Measurements from ENCODE around the gene MYLK4. TPM values are rescaled to one million over a fixed set of nuclear protein-coding genes. Genes with fewer than 3 reads are reported as not detected.

MYLK4 gene
- polyA plus RNA-seq, 1 experiment: 0.21 TPM

DNA sequence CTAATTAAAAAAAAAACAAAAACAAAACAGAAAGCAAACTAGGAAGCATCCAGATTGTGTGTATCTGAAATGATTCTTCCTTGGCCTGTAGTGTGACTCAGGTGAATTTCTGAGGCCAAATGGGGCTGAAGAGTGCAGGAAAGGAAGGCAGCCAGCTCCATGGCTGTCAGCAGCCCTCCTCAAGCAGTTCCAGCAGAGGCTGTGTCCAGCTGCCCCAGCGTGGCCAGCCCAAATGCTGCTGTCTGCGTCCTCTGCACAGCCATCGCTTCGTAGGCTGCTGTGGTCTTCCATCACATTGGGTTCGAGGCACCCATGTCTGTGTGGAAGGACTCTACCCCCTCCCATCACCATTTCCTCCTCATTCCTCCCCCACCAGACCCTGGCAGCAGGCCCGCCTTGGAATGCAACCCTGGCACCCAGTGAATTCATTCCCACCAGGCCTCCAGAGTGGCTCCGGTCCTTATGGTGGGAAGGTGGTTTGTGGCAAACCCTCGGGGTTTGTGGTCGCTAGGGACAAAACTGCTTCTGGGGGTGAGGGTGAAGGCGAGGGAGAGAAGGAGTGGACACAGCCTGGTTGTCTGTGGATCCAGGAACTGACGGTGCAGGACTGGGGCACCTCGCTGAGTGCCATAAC lies 81.5 kb downstream of the MYLK4 start:
- Histone ChIP-seq H3K4me3 (ENCODE audit: low read depth, low read length) (no peak overlapping the region), H3K27me3 (ENCODE audit: control insufficient read depth, insufficient read depth, low read length) (no peaks in the 10 kb centered on the region), H3K36me3 (ENCODE audit: control insufficient read depth, insufficient read depth, low read length) (no peaks in the 10 kb centered on the region)
- TF ChIP-seq, protein P1, sequence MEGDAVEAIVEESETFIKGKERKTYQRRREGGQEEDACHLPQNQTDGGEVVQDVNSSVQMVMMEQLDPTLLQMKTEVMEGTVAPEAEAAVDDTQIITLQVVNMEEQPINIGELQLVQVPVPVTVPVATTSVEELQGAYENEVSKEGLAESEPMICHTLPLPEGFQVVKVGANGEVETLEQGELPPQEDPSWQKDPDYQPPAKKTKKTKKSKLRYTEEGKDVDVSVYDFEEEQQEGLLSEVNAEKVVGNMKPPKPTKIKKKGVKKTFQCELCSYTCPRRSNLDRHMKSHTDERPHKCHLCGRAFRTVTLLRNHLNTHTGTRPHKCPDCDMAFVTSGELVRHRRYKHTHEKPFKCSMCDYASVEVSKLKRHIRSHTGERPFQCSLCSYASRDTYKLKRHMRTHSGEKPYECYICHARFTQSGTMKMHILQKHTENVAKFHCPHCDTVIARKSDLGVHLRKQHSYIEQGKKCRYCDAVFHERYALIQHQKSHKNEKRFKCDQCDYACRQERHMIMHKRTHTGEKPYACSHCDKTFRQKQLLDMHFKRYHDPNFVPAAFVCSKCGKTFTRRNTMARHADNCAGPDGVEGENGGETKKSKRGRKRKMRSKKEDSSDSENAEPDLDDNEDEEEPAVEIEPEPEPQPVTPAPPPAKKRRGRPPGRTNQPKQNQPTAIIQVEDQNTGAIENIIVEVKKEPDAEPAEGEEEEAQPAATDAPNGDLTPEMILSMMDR (IDR thresholded peaks at IDR 0.05; ENCODE audit: insufficient read depth, low read depth, low read length): no peak
- CTCF ChIA-PET: interaction anchor here (0.9 kb wide), 1 partner anchor 81 kb away, joined by 3 read pairs; the partner anchor contains the start of gene MYLK4
- POLR2A ChIA-PET: no interaction called here
- no peak for DNase-seq (ENCODE audit: low read depth)

DNA sequence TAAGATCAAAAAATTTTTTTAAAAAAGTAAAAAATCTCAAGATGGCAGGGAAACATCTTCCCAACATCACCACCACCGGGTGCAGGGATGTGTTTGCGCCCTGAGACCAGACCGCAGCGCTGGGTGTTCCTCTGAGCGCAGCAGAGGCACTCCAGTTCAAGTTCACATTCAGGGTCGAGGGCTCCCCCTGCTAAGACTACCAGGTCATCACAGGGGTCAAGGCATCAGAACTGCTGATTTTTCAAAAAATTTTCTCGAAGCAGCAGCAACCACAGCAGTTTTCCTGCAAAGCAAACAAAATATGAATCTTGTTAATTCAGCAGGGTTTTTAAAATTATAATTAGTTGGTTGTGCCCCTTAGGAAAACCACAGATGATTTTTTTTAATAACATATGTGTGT lies 83.1 kb downstream of the MYLK4 start:
- Histone ChIP-seq H3K4me3 (ENCODE audit: low read depth, low read length) (no peak overlapping the region), H3K27me3 (ENCODE audit: control insufficient read depth, insufficient read depth, low read length) (no peaks in the 10 kb centered on the region), H3K36me3 (ENCODE audit: control insufficient read depth, insufficient read depth, low read length) (no peaks in the 10 kb centered on the region)
- CTCF ChIA-PET: no interaction called here
- POLR2A ChIA-PET: no interaction called here
- TF ChIP-seq, protein P1 (IDR thresholded peaks at IDR 0.05; ENCODE audit: insufficient read depth, low read depth, low read length): no peak
- DNase-seq (ENCODE audit: low read depth): no peak

DNA sequence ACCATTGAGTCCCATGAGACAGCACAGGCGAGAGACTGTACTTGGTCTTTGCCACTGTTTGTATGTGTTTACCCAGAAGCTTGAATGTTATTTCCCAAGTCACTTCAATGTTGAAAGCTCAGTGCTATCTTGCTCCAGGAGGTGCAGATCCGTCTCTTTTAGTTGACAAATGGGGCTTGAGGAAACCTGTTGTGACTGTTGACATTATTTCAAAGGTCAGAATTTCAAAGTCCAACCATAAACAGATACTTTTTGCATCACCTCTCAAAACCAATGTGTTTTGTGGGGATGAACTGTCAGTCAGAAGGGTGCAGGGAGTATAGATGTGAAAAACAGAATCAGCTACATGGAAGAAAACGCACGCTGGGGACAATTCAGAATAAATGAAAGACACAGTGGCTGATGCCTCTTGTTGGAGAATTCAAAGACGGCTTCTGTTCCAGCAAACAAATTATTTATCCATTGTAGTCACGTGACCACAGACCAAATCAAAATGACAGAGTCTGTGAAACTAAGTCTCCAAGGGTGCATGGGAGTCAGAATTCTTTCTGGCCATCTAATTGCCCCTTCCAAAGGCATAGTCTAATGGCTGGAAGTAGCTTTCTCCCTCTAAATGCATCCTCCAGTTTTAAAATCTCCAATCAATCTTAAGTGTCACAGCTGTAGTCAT lies 83.7 kb downstream of the MYLK4 start:
- Histone ChIP-seq H3K36me3 (ENCODE audit: control insufficient read depth, insufficient read depth, low read length) (no peaks in the 10 kb centered on the region), H3K4me3 (ENCODE audit: low read depth, low read length) (no peak overlapping the region), H3K27me3 (ENCODE audit: control insufficient read depth, insufficient read depth, low read length) (no peaks in the 10 kb centered on the region)
- ChIA-PET POLR2A (no interaction called here), CTCF (interaction anchor here (1.4 kb wide), 1 partner anchor 13 kb away, joined by 3 read pairs; no protein-coding TSS in a partner anchor)
- TF ChIP-seq, protein P1 (IDR thresholded peaks at IDR 0.05; ENCODE audit: insufficient read depth, low read depth, low read length): no peak
- DNase-seq (ENCODE audit: low read depth): no peak

DNA sequence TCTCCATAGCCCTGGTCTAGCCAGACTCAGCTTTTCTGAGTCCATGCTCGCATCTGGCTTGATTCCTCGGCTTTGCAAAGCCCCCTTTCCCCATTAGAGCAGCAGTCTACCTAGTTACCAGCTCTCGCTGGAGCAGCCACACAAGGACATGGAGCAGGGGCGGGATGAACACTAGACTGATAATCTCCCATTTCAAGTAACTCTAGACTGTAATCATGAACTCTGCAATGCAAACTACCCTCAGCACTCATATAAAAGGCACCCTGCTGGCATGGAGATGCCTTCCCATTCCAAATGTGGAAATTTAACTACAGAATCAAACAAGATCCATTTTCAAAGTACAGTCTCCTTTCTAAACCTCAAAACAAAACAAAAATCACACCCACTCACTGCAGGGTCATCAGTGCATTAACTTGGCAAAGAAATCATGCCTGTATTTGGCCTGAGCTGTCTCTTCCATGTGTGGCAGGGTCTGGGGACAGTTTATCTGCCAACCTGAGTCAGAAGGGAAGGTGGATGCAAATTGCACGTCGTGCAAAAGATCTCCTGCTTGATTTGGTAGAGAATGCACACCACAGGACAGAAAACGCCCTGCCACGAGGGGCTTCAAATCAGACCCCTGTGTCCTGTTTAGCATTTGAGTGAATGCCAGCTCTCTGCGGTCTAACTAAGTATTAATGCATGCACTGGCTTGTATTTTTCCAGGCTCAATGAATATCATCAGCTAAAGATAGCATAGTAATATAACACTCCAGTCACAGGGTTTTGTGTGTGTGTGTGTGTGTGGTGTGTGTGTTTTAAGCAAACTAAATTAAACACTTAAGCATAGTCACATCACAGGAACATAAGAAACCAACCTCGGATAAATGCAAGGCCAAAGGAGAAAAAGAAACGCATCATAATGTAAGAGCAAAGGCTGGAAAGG lies 85.3 kb downstream of the MYLK4 start:
- TF ChIP-seq, protein P1 (IDR thresholded peaks at IDR 0.05; ENCODE audit: insufficient read depth, low read depth, low read length): no peak
- Histone ChIP-seq H3K4me3 (ENCODE audit: low read depth, low read length) (no peak overlapping the region), H3K27me3 (ENCODE audit: control insufficient read depth, insufficient read depth, low read length) (no peaks in the 10 kb centered on the region), H3K36me3 (ENCODE audit: control insufficient read depth, insufficient read depth, low read length) (no peaks in the 10 kb centered on the region)
- ChIA-PET CTCF (no interaction called here), POLR2A (no interaction called here)
- no peak for DNase-seq (ENCODE audit: low read depth)

DNA sequence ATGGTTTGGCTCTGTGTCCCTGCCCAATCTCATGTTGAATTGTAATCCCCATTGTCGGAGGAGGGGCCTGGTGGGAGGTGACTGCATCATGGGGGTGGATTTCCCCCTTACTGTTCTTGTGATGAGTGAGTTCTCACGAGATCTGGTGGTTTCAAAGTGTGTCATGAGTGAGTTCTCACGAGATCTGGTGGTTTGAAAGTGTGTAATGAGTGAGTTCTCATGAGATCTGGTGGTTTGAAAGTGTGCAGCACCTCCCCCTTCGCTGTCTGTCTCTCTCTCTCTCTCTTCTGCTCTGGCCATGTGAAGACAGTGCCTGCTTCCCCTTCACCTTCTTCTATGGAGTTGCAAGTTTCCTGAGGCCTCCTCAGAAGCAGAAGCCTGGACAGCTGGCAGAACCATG lies 87.6 kb downstream of the MYLK4 start:
- CTCF ChIA-PET: interaction anchor here (0.9 kb wide), 1 partner anchor 28 kb away, joined by 3 read pairs; no protein-coding TSS in a partner anchor
- TF ChIP-seq, protein P1 (IDR thresholded peaks at IDR 0.05; ENCODE audit: insufficient read depth, low read depth, low read length): no peak
- no peak overlapping the region for H3K4me3 ChIP-seq (ENCODE audit: low read depth, low read length)
- no peaks in the 10 kb centered on the region; the same call in 1 of the 2 replicates for H3K27me3 ChIP-seq (ENCODE audit: control insufficient read depth, insufficient read depth, low read length)
- no peaks in the 10 kb centered on the region for H3K36me3 ChIP-seq (ENCODE audit: control insufficient read depth, insufficient read depth, low read length)
- POLR2A ChIA-PET: no interaction called here
- no peak for DNase-seq (ENCODE audit: low read depth)
